NCI-H1694 treated with DMSO at 0.1 percent for 48 hours (cell line): Measurements from ENCODE around the gene IL24.
A peak's percentile ranks its signal among the peaks of the same experiment; 100 is the strongest.
"Not testable (repeated sequence)": the region's sequence is repeated elsewhere in the genome, so short reads cannot be mapped to it uniquely, and the experiment has no call there.

ENCODE experiments used
- DNase-seq: peaks from one replicate; lab custom pipeline; 2025; lab: John Stamatoyannopoulos, UW

The IL24 gene, protein sequence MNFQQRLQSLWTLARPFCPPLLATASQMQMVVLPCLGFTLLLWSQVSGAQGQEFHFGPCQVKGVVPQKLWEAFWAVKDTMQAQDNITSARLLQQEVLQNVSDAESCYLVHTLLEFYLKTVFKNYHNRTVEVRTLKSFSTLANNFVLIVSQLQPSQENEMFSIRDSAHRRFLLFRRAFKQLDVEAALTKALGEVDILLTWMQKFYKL

GRCh38 chr1:206897175-206897574, at the start of gene IL24:
TSS of gene IL24 (plus strand) at chr1:206897443. CDS start at chr1:206897833, 390 bp downstream.
- DNase-seq: no peak

GRCh38 chr1:206847946-206848345, 49.3 kb upstream of the IL24 start:
- no peak for DNase-seq

GRCh38 chr1:206850401-206850800, 46.8 kb upstream of the IL24 start:
- DNase-seq: no peak

DNA sequence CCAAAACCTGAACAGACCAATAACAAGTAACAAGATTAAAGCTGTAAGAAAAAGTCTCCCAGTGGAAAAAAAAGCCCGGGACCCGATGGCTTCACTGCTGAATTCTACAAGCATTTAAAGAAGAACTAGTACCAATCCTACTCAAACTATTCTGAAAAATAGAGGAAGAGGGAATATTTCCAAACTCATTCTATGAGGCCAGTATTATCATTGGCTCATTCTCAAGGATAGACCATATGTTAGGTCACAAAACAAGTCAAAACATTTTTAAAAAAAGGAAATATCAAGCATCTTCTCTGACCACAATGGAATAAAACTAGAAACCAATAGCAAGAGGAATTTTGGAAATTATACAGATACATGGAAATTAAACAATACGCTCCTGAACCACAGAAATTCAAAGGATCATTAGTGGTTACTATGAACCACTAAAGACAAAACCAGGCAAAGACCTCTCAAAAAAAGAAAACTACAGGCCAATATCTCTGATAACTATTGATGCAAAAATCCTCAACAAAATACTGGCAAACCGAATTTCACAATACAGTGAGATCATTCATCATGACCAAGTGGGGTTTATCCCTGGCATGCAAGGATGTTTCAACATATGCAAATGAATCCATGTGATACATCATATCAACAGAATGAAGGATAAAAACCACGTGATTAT, 45.8 kb upstream of the IL24 start:
- DNase-seq: no peak

DNA sequence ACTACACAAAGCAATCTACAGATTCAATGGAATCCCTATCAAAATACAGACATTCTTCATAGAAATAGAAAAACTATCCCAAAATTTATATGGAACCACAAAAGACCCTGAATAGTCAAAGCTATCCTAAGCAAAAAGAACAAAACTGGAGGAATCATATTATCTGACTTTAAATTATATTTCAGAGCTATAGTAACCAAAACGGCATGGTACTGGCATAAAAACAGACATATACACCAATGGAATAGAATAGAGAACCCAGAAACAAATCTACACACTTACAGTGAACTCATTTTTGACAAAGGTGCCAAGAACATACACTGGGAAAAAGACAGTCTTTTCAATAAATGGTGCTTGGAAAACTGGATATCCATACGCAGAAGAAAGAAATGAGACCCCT, 44.6 kb upstream of the IL24 start:
- not testable (repeated sequence) for DNase-seq

DNA sequence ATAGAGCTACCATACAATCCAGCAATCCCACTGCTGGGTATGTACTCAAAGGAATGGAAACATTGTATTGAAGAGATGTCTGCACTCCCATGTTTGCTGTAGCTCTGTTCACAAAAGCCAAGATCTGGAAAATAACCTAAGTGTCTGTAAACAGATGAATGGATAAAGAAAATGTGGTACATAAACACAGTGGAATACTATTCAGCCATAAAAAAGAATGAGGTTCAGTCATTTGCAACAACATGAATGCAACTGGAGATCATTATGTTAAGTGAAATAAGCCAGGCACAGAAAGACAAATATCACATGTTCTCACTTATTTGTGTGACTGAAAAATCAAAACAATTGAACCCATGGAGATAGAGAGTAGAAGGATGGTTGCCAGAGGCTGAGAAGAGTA, 43.5 kb upstream of the IL24 start:
- DNase-seq: not testable (repeated sequence)

DNA sequence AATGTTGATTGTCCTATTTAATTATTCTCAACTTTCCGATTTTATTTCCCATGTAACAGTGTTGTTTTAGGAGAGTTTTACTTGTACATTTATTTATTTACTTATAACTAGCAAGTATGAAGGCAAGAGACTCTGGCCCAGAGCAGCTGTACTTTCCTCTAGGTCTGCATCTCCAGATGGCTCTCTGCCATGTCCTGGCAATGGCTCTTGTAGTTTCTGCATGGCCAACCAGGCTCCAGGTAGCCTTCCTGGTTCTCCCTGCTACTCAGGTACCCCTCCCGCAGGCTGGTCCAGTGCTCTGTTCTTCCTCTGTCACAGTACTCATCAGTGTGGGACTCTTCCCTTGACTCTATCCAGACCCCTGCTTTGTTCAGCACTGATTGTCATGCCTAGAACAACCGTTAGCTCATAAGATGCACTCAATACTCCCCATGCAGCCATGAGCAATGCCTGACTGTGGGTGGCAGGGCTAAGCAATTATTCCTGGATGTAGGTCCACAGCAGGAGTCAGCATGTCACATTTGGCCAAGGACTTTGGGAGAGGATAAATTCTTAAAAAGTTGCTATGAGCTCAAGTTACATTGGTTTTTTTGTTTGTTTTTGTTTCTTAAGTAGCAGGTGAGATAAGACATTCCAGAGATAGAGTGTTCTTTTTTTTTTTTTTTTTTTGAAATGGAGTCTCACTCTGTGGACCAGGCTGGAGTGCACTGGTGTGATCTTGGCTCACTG, 42.7 kb upstream of the IL24 start:
- no peak for DNase-seq

DNA sequence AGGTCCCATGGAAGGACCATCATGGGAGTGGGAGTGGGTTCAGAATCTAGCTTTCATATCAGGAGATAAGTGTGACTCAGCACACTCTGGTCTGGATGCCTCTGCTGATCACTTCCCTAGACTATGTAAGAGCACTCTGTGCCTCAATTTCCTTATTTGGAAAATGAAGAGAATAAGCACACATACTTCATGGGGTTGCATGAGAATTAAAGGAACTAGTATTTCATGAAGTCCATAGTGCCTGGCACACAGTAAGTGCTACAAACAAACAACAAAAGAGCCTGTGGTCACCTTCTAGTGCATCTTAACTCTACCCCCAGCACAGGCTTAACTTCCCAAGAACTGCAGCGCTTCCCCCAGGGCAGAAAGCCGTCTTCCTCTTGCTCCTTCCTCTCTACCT, 41.4 kb upstream of the IL24 start:
- DNase-seq: no peak

DNA sequence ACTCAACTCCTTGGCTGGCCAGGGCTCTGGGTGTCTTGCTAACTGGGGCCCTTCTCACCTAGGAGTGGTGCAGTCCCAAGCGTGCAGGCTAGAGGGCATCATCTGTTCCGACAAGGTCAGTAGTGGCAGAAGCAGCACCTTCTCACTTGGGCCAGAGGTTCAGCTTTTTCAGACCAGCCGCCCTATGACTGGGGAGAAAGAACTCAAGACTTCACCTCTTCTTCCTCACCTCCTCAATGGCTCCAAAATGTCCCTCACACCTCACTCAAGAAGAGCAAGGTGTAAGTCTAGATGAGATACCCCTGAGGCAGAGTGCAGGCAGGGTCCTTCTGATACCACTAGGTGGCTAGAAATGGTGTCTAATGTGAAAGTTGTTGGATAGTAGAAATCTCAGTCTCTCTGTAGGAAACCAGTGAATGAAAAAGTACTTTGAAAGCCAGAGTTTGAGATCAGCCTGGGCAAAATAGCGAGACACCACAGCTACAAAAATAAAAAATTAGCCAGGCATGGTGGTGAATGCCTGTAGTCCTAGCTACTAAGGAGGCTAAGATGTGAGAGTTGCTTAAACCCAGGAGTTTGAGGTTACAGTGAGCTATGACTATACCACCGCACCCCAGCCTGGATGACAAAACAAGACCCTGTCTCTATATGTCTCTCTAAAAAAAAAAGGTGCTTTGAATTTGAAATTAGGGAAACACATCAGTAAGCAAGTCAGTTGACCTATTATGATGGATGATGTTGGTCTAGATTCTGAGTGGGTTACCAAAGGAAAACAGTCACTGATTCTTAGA, 40.4 kb upstream of the IL24 start:
- DNase-seq: no peak

DNA sequence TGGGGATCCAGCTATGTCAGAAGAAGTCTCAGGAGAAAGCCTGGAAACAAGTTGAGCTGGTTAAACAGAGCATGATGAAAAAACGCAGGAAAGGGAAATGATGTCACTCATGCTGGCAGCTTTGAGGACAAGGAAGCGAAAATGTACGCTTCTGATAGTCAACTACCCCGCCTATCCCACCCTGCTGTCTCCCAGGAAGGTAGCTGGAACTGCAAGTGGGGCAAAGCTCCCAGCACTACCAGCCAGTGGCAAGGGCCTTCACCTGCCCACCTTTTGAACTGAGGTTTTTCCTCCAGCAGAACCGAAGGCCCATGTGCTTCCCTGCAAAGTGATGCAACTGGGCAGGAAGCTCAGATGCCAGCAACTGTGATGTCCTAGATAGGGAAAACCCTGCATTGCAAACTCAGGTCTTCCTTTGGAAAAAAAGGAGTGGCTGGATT, 38.1 kb upstream of the IL24 start:
- no peak for DNase-seq

- DNase-seq: no peak
Observed at GRCh38 chr1:206860165-206860564, 37.1 kb upstream of the IL24 start.

DNA sequence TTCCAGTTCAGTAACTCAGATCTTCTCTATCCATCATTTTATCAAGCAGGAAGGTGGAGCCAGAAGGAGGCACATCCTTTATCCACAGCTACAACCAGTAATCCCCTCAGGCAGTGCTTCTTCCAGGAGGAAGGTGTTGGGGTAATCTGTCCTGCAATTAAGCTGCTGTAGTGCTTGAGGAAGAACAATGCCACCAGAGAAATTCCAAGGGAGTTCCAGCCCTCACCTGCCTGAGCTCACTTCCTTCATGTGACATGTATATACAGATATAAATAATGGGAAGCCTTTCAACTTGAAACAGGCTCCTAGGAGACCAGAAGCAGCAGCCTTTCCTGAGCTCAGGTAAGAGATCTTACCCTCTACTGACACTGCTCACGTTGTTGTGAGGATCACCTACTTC, 34.0 kb upstream of the IL24 start:
- no peak for DNase-seq

GRCh38 chr1:206864939-206865671, 32.1 kb upstream of the IL24 start, which contains the start of gene IL20:
TSS of gene IL20 (plus strand) at chr1:206865623. CDS start at chr1:206865853, 230 bp downstream.
- DNase-seq: peak; percentile 79

DNA sequence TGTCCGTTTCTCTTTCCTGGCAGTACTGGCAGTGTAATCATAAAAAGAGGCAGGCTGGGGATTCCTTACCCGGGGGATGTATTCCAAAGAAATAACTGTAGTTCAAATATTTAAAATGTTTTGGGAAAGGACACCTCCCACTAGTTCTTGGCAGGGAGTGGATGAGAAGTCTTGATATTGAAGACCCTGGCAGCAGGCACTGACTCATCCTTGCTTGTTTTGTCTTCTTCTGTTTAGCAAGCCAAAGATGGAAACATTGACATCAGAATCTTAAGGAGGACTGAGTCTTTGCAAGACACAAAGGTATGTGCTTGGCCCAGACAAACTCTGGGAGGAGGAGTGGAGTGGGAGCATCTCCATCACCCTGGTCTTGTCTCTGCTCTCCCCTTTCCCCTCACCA, 31.2 kb upstream of the IL24 start:
- no peak for DNase-seq

DNA sequence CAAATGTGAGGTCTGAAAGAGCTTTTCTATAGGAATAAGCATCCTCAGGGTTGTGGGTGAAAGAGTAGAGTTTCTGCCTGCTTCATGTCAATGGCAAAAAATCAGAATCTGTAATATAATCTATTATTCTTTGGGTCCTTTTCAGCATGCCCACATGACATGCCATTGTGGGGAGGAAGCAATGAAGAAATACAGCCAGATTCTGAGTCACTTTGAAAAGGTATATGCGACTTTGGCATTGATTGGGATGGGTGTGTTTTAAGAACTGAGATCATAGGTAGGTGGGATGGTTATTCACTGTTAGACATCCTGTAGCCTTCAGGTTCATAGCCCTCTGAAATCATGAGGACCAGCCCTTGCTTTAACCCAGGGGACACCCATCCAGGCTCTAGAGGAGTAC, 30.0 kb upstream of the IL24 start:
- DNase-seq: no peak

- no peak for DNase-seq
Observed at GRCh38 chr1:206867716-206868115, 29.5 kb upstream of the IL24 start.

DNA sequence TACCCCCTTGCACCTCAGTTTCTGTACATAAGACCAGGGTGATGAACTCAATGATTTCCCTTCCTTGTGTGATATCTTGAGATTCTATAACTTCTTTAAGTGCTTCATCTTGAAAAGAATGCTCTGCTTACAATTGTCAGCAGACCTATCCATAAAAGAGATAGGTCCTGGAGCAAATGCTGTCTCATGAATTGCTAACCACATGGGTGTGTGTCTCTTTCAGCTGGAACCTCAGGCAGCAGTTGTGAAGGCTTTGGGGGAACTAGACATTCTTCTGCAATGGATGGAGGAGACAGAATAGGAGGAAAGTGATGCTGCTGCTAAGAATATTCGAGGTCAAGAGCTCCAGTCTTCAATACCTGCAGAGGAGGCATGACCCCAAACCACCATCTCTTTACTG, 29.0 kb upstream of the IL24 start:
- DNase-seq: no peak

GRCh38 chr1:206872139-206872538, 25.1 kb upstream of the IL24 start:
- no peak for DNase-seq

DNA sequence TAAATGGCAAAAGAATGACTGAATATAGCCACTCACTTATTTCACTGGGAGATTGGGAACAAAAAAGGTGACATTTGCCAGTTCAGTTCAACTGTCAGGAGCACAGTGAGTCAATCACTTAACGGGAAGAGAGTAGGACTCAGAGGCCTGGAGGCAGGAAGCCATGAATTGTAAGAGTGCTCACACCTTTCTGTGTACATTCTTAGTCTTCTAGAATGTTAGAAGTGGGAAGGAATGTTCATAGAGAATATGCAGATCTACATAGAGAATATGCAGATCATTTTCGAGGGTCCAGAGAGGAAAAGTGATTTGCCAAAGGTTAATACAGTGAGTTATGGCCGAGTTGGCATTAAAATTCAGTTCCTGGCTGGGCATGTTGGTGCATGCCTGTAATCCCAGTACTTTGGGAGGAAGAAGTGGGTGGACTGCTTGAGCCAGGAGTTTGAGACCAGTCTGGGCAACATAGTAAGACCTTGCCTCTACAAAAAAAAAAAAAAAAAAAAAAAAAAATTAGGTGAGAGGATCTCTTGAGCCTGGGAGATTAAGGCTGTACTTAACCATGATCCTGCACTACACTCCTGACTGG, 23.5 kb upstream of the IL24 start:
- no peak for DNase-seq

GRCh38 chr1:206875752-206876377, 21.4 kb upstream of the IL24 start:
- DNase-seq: no peak

- peak; percentile 37 for DNase-seq
Observed at GRCh38 chr1:206878456-206878855, 18.8 kb upstream of the IL24 start.
